Measurements from ENCODE around the gene OXSR1.

- TF ChIP-seq CTCF (IDR thresholded peaks at IDR 0.05) (no peak), POLR2A (IDR thresholded peaks at IDR 0.05; ENCODE audit: low read depth) (no peak), EP300 (IDR thresholded peaks at IDR 0.05) (no peak)
Observed at GRCh38 chr3:38155825-38156224, 9.5 kb upstream of the OXSR1 start.

Measured in esophagus muscularis mucosa (tissue), 4 donors.